Measurements from ENCODE around the gene DIPK1B.

DIPK1B gene

DNA sequence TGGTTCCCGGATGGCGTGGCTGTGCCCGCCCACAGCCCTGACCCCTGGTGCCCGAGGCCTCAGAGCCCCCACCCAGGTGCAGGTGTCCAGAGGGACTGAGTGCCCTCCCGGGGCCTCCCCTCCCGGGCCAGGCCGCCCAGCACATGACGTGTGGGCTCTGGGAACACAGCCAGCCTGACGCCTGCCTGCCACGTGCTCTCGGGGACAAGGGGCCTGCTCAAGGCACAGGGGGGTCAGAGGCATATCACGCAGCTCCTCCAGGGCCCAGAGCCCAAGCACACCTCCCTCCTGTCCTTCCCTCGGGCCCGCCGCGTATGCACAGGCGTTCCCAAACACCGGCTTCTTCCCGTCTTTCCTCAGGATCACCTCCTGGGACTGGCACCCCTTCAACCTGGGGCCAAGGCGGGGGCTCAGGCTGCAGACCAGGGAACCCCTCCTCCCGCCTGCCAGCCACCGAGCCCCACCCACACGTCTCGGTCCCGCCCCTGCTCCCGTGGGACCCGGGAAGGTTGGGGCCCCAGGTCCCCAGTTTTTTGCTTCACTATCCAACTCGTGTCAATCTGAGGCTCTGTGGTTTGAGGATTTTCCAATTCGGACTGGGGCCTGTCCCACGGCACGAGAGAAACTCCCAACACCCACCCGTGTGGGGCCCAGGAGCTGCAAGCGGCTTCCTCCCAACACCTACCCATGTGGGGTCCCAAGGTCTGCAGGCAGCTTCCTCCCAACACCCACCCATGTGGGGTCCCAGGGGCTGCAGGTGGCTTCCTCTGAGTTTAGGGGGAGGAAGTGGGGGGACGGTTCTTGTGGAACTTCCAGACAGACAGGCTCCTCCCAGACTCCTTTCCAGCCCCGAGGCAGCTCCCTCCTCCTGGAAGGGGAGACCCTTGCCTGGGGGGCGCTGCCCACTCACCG lies 28.9 kb downstream of the DIPK1B start:
- no peak for DNase-seq

DNA sequence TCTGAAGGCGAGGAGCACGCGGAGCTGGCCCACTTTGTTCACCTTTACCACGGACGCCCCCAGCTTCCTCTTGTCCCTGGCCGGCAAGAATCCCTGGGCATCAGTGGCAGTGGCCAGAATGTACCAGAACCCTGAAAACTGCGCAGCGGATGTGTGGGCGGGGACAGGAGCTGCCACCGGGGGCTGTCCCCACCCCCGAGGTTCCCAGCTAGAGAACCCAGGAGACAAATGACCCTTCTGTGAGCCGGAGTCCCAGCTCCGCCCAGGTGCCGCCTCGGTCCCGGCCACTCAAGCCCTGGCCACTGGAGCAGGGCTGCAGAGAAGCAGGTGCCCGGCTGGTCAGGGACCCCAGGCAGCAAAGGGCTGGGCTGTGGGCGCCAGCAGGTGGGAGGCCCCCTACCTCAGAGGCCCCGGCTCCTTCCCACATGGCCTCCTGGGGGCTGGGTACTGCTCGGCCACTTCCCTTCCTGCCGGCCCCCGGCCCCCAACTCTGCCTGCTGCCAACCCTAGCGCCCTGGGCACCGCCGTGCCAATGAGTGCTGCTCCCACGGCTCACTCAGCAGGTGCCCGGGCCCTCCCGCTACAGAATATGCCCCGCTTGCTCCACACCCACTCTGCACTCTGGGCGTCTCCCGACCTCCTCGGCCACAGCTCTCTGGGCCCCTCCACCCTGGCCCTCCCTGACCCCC lies 29.7 kb downstream of the DIPK1B start:
- peak; percentile 39 for DNase-seq

DNA sequence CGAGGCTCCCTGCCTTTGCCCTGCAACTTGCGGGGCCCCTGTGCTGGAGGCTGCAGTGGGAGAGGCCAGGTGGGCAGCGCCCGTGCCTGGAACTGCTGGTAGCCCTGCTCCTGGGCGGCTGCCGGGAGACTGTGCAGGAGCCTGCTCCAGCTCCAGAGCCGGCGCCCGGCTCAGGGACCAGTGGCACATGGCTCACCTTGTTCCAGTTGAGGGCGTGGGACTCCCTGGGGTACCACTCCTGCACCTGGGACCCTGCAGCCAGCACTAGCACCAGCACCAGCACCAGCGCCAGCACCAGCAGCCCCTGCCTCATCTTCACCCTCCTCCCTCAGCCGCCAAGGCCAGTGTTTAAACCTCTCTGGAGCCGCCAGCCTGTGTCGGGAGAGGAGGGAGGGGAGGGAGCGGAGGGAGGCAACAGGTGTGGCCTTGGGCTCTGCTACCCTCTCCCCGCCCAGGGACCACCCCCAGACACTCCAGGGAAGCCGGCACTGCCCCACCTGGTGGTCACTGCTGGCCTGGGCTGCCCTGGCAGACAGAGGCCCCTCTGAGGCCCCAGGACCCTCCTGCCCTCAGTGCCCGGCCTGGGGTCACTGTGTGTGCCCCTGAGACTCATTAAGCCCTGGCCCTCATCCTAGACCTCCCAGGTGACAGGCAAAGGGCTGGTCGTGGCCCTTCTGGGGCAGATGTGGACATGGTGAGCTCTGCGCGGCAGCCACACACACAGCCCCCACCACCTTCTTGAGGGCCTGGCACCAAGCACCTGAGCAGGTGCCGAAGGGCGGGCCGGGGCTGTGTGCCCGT lies 30.4 kb downstream of the DIPK1B start, which contains the start of gene LCN10:
Gene LCN10 (minus strand): TSS at position 350 of the 801 bp plus-strand sequence. CDS start 37 bp downstream, at position 313.
- DNase-seq, result no peak

DNA sequence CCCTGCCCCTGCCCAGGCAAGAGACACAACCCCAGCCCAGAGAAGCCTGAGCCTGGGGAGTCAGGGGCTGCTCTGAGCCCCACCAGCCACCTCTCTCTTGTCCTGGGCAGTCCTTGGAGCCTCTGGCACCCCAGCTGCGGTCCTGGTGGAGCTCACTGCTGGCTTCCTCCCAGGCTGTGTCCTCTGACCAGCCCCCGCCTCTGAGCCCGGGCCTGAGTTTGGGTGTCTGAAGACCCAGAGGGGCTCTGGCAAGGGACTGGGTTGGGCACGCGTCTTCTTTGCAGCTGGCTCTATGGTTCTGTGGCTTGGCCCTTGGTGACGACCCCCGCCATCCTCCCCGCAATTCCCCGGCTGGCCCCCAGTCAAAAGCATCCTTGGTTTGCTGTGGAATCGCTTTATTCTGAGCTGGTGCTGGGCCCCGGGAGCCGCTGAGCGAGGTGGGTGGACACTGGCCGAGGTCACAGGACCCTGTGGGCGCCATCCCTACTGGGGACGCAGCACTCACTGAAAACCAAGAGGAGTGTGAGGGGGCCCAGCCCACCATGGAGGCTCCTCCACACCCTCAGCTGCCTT lies 31.4 kb downstream of the DIPK1B start:
- no peak for DNase-seq

- no peak for DNase-seq
These were observed 32.4 kb downstream of the DIPK1B start for GRCh38 chr9:136744773-136745172.

GRCh38 chr9:136745389-136746154 lies 33.2 kb downstream of the DIPK1B start:
- no peak for DNase-seq

DNA sequence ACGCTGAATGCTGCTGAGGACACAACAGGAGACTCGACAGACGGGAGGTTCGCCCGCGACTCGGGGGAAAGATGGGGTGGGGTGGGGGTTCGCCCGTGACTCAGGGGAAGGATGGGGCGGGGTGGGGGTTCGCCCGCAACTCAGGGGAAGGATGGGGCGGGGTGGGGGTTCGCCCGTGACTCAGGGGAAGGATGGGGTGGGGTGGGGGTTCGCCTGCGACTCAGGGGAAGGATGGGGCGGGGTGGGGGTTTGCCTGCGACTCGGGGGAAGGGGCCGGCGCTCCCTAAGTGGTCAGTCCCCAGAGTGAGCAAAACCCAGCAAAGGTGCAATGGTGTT lies 33.8 kb downstream of the DIPK1B start:
- DNase-seq, result no peak

DNA sequence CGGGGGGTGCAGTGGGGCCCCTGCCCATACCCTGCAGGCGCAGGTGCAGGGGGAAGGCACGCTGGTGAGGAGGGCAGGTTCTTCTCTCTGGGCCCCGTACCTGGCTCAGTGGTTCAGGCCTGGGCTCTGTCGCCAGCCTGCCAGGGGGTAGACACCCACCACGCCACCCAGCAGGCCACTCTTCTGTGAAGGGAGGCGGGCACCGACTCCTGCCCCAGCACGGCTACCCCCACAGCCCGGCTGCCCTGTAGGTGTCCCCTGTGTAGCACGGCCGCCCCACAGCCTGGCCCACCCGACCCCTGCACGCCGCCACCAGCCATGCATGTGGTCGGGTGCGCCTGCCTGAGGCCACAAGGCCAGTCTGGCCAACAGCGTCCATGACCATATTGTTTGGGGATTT lies 34.2 kb downstream of the DIPK1B start:
- DNase-seq, result no peak

DNA sequence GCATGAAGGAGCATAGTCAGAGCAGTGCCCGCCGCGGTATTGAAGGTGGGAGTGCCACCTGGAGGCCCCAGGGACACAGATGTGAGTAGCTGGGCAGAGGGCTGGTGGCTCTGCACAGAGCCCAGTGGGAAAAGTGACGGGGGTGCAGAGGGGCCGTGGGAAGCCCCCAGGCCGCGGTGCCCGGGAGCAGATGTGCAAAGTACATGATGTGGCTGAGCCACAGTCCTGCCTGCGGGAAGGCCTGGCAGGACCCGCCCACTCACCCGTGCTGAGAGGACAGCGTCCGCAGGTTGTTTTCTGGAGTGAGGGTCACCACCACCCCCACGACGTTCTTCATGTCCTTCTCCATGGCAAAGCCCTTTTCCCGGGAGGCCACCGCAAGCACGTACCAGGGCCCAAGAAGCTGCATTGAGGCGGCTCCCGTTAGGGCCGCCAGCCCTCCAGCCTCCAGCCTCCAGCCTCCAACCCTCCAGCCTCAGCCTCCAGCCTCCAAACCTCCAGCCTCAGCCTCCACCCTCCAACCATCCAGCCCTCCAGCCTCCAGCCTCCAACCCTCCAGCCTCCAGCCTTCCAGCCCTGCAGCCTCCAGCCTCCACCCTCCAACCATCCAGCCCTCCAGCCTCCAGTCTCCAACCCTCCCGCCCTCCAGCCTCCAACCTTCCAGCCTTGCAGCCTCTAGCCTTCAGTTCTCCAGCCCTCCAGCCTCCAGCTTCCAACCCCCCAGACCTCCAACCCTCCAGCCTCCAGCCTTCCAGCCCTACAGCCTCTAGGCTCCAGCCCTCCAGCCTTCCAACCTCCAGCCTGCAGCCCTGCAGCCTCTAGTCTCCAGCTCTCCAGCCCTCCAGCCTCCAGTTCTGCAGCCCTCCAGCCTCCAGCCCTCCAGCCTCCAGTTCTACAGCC lies 35.0 kb downstream of the DIPK1B start:
- DNase-seq, result no peak

- no peak for DNase-seq
These were observed 35.8 kb downstream of the DIPK1B start, which contains the start of gene LCN6 for GRCh38 chr9:136748201-136748600. Gene LCN6, minus strand, starts transcription at chr9:136748525. Its CDS starts 42 bp downstream, at chr9:136748483.

DNA sequence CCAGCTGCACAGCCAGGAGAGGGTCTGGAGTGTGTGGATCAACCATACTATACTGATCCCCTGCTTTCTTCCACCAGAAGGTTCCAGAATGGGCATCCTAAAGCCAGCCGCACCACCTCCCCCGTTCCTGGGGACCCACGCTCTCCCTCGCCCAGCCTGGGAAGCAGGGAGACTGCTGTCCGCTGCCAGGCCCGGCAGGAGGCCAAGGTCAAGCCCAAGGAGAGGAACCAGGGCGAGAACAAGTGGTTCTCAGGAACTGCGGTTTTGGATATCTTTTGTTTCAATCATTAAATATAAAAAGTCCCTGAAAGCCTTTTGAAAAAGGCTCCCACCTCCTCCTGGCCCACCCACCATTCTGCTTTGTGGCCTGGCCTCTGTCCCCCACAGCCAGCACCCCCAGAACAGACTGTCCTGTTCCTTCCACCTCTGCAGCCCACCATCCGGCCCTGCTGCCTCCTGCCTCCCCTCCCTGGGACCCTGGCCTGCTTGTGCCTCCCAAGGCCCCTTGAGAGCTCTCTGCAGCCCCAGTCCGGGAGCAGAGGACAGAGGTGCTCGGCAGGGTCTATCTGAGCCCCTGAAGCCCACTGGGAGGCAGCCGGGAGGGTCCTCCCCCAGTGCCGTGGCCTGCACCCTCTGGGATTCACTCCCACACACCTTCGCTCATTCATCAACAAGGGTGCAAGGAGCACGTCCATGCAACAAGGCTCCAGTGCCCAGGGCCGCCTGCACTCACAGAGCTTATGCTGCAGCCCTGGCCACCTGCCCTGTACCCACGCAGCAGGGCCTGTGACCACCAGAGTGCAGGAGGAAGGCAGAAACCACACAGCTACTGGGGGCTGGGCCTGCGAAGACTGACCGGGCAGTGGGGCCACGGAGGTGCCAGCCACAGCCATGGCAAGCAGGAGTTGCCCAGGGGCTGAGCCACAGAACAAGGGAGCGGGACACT lies 36.6 kb downstream of the DIPK1B start:
- DNase-seq, result no peak

- no peak for DNase-seq
These were observed 38.2 kb downstream of the DIPK1B start for GRCh38 chr9:136750526-136750925.

DNA sequence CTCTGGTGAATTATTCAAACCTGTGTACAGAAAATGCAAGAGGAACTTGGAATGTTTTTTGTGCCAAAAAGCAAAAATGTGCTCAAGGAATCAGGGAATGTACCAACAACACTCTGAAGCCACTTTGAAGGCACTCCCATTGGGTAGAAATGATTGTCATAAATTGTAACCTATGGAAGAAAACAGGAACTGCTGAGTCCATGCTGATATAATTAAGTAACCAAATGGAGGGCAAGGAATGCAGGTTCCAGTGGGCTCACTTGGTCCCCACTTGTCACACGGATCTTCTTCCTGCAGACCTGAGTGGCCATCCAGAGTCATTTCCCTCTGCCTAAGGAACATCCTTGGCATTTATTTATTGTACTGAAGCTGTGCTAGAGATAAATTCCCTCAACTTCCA lies 38.9 kb downstream of the DIPK1B start:
- no peak for DNase-seq

DNA sequence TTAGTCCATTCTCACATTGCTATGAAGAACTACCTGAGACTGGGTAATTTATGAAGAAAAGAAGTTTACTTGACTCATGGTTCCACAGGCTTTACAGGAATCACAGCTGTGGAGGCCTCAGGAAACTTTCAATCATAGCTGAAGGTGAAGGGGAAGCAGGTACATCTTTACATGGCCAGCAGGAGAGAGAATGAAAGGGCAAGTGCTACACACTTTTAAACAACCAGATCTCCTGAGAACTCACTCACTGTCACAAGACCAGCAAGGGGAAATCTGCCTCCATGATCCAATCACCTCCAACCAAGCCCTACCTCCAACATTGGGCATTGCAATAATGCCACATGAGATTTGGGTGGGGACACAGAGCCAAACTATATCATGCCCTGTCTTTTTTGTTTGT lies 39.4 kb downstream of the DIPK1B start:
- DNase-seq, result no peak

DNA sequence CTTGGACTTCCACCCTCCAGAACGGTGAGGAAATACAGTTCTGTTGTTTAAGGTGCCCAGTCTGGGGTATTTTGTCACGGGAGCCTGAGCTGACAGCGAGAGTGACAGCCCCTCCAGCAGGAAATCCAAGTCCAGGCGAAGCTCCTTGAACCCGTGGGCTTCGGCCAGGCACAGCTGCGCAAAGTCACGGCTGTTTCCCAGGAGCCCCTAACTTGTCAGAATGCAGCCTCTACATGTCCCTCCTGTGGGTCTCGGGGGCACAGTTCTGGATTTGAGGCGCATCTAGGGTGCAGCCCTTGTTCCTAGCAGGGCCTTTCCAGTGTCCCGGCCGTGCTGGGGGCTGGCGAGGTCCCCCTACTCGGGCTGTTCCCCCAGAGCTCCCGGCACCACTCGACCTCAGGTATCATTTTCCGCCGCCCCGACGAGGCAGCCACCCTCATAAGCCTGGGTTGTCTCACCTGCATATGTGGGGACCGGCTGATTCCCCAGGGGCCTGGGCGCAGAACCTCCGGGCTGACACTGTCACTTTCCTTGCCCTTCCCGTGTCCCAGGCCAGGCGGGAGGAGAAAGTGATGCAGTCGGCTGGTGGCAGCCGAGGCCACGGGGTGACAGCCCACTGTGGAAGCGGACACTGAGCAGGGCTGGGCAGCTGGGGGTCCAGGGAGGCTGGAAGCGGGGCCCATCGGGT lies 41.1 kb downstream of the DIPK1B start:
- no peak for DNase-seq

DNA sequence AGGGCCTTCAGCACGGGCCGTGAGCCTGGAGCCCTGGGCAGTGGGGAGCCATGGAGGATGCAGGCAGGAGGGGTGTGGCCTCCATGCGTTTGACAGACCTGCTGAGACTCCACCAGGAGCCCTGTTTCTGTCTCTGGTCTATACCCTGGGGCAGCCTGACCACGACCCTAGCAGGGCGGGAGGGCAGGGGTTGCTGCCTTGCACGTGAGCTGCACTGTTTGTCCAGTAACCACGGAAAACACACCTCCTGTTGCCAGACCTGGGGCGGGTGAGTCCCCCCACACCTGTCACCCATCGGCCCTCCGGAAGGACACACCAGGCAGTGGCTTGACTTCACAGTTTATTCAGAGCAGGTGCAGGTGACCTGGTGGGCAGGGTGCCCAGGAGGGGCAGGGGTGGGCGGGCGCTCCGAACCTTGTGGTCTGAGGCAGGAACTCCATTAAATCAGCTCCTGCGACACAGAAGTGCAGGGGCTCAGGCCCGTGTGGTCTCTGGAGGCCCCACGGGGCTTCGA lies 41.7 kb downstream of the DIPK1B start:
- DNase-seq, result no peak

GRCh38 chr9:136754626-136755301 lies 42.4 kb downstream of the DIPK1B start:
- no peak for DNase-seq

All from activated naive CD4-positive, alpha-beta T cell treated with Interleukin-2 at 50 U/mL for 16 hours (primary cell).